ENCODE results near the gene OLAH.
"Not testable (repeated sequence)": the region's sequence is repeated elsewhere in the genome, so short reads cannot be mapped to it uniquely, and the experiment has no call there.

- TF ChIP-seq EZH2 (IDR thresholded peaks at IDR 0.05; ENCODE audit: borderline replicate concordance, insufficient read depth, low read length, poor library complexity, severe bottlenecking); POLR2AphosphoS5 (IDR thresholded peaks at IDR 0.05); SMC3 (conservative IDR thresholded peaks at IDR 0.05; ENCODE audit: poor library complexity); EP300 (conservative IDR thresholded peaks at IDR 0.05; ENCODE audit: poor library complexity, severe bottlenecking); TAF1 (IDR thresholded peaks at IDR 0.05; ENCODE audit: low read depth): not testable (repeated sequence)
- TF ChIP-seq, protein P1, sequence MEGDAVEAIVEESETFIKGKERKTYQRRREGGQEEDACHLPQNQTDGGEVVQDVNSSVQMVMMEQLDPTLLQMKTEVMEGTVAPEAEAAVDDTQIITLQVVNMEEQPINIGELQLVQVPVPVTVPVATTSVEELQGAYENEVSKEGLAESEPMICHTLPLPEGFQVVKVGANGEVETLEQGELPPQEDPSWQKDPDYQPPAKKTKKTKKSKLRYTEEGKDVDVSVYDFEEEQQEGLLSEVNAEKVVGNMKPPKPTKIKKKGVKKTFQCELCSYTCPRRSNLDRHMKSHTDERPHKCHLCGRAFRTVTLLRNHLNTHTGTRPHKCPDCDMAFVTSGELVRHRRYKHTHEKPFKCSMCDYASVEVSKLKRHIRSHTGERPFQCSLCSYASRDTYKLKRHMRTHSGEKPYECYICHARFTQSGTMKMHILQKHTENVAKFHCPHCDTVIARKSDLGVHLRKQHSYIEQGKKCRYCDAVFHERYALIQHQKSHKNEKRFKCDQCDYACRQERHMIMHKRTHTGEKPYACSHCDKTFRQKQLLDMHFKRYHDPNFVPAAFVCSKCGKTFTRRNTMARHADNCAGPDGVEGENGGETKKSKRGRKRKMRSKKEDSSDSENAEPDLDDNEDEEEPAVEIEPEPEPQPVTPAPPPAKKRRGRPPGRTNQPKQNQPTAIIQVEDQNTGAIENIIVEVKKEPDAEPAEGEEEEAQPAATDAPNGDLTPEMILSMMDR (IDR thresholded peaks at IDR 0.05; ENCODE audit: poor library complexity, severe bottlenecking) = not testable (repeated sequence)
These were observed 19.4 kb upstream of the OLAH start for GRCh38 chr10:15024017-15025004.
